Thyroid gland (tissue), 4 donors: ENCODE results near the gene TMEM143. TPM values are rescaled to one million over a fixed set of nuclear protein-coding genes. Genes with fewer than 3 reads are reported as not detected.

Source experiments
- DNase-seq, 2 donors: peaks; one replicate each; pipeline ENCODE4 v3.0.0-alpha.2; 2019
- H3K27ac ChIP-seq, 3 donors: fragments of 200-600 bp; sonication (generic); 1 replicate in 2 of 3; 2 replicates in 1 of 3; pipeline ENCODE4 v1.5.1; 2016 to 2019; ENCODE audit warnings: mild to moderate bottlenecking in 1 of 3, moderate library complexity in 1 of 3
- H3K27me3 ChIP-seq: fragments of 200-600 bp; sonication (generic); one replicate; pipeline ENCODE4 v1.5.1; 2019
- H3K36me3 ChIP-seq, 2 donors: fragments of 200-600 bp; sonication (generic); one replicate each; pipeline ENCODE4 v1.5.1; 2016 to 2019
- H3K4me1 ChIP-seq, 2 donors: fragments of 200-600 bp; sonication (generic); one replicate each; pipeline ENCODE4 v1.5.1; 2017 to 2019
- H3K4me3 ChIP-seq, 3 donors: fragments of 200-600 bp; sonication (generic); replicated peaks in 1 of 3; 1 replicate in 2 of 3; 2 replicates in 1 of 3; pipeline ENCODE4 v1.5.1; 2016; ENCODE audit warnings: mild to moderate bottlenecking in 1 of 3
- H3K9me3 ChIP-seq: fragments of 200-600 bp; sonication (generic); one replicate; pipeline ENCODE4 v1.5.1; 2017
- CTCF ChIP-seq, 6 experiments: fragments of 200-600 bp in 3 of 6; fragments of 450-650 bp in 3 of 6; sonication (generic) in 3 of 6; IDR thresholded peaks; one replicate each; pipeline ENCODE4 v1.5.1; 2016 to 2019; ENCODE audit warnings: antibody characterized with exemption in 6 of 6, mild to moderate bottlenecking in 2 of 6, inconsistent platforms in 1 of 6, moderate library complexity in 1 of 6
- POLR2A ChIP-seq, 2 donors: fragments of 450-650 bp; IDR thresholded peaks; one replicate each; pipeline ENCODE4 v1.6.1; 2017; ENCODE audit warnings: antibody characterized with exemption in 2 of 2, mild to moderate bottlenecking in 2 of 2, moderate library complexity in 1 of 2
- WGBS, 2 donors: methylation state at CpG; one replicate each; pipeline ENCODE4 v1.1.5; 2017; 5-methylcytosine and 5-hydroxymethylcytosine counted together
- intact Hi-C: fragments of 100-400 bp; cut with DNase I; formaldehyde crosslinking; loops from one replicate; pipeline ENCODE4 v1.15.1; 2023
- total RNA-seq, 4 donors: library from RNA; depleted of rRNA; stranded (reverse); fragments of >200 nt; gene quantifications; one replicate each; pipeline ENCODE4 v1.2.3, GENCODE V29; 2016

Gene TMEM143
- total RNA-seq, 4 donors from 2014 or later = 6.3 to 12.6 (median 9.2) TPM

- intact Hi-C loops = no loop called here
- 92 to 95% methylated on average over 8 of the region's 8 CpGs for WGBS, 2 donors
Measured at GRCh38 chr19:48382286-48382685, 18.5 kb upstream of the TMEM143 start.

GRCh38 chr19:48381178-48381950 is 17.6 kb upstream of the TMEM143 start:
- H3K27me3 ChIP-seq = no peaks in the 10 kb centered on the region
- intact Hi-C loops = no loop called here
- H3K27ac ChIP-seq = no peak overlapping the region
- 88% methylated on average over 11 of the region's 11 CpGs for WGBS, 2 donors
- H3K9me3 ChIP-seq = no peaks in the 10 kb centered on the region
- TF ChIP-seq CTCF (IDR thresholded peaks at IDR 0.05) = no peak
- no peak for TF ChIP-seq POLR2A (IDR thresholded peaks at IDR 0.05)
- peaks cover 45 to 46% of the 10 kb centered on the region in 2 donors for H3K36me3 ChIP-seq
- H3K4me3 ChIP-seq = no peak overlapping the region
- DNase-seq = no peak
- no peaks in the 10 kb centered on the region for H3K4me1 ChIP-seq

More at GRCh38 chr19:48382286-48382685, 18.5 kb upstream of the TMEM143 start:
- no peak overlapping the region for H3K4me3 ChIP-seq
- no peaks in the 10 kb centered on the region for H3K27me3 ChIP-seq
- no peak overlapping the region for H3K27ac ChIP-seq
- H3K4me1 ChIP-seq = no peaks in the 10 kb centered on the region
- no peak for DNase-seq
- TF ChIP-seq CTCF (IDR thresholded peaks at IDR 0.05) (no peak), POLR2A (IDR thresholded peaks at IDR 0.05) (no peak)
- H3K36me3 ChIP-seq = peaks cover 53 to 56% of the 10 kb centered on the region in 2 donors
- H3K9me3 ChIP-seq = no peaks in the 10 kb centered on the region

- no peaks in the 10 kb centered on the region for H3K27me3 ChIP-seq
- no peak for TF ChIP-seq POLR2A (IDR thresholded peaks at IDR 0.05)
- TF ChIP-seq CTCF (IDR thresholded peaks at IDR 0.05) = no peak
- no peak overlapping the region for H3K4me3 ChIP-seq
- no peaks in the 10 kb centered on the region for H3K4me1 ChIP-seq
- DNase-seq = no peak
- peaks cover 24 to 25% of the 10 kb centered on the region in 2 donors for H3K36me3 ChIP-seq
- H3K9me3 ChIP-seq = no peaks in the 10 kb centered on the region
- intact Hi-C loops = no loop called here
- WGBS, 2 donors = 86 to 89% methylated on average over 5 of the region's 5 CpGs
- H3K27ac ChIP-seq = no peak overlapping the region
Measured at GRCh38 chr19:48379058-48379457, 15.3 kb upstream of the TMEM143 start.

- WGBS, 2 donors = 92 to 95% methylated on average over 10 of the region's 10 CpGs
- Histone ChIP-seq H3K36me3 (peaks cover 15 to 17% of the 10 kb centered on the region in 2 donors), H3K4me3 (no peak overlapping the region), H3K27ac (no peak overlapping the region), H3K4me1 (no peaks in the 10 kb centered on the region), H3K9me3 (no peaks in the 10 kb centered on the region), H3K27me3 (no peaks in the 10 kb centered on the region)
- DNase-seq = no peak
- intact Hi-C loops = no loop called here
- TF ChIP-seq POLR2A (IDR thresholded peaks at IDR 0.05) (no peak), CTCF (IDR thresholded peaks at IDR 0.05) (no peak)
Measured at GRCh38 chr19:48378194-48378570, 14.4 kb upstream of the TMEM143 start.

GRCh38 chr19:48373567-48373966 is 9.8 kb upstream of the TMEM143 start:
- Histone ChIP-seq H3K27ac (no peak overlapping the region), H3K9me3 (no peaks in the 10 kb centered on the region), H3K27me3 (no peaks in the 10 kb centered on the region), H3K4me3 (no peak overlapping the region), H3K36me3 (no peaks in the 10 kb centered on the region), H3K4me1 (no peaks in the 10 kb centered on the region)
- TF ChIP-seq POLR2A (IDR thresholded peaks at IDR 0.05) (no peak), CTCF (IDR thresholded peaks at IDR 0.05) (no peak)
- WGBS, 2 donors = 84 to 91% methylated on average over 11 of the region's 11 CpGs
- DNase-seq = no peak
- intact Hi-C loops = no loop called here
